ENCODE results near the gene DTNB.
A peak's percentile ranks its signal among the peaks of the same experiment; 100 is the strongest.
"Not testable (repeated sequence)": the region's sequence is repeated elsewhere in the genome, so short reads cannot be mapped to it uniquely, and the experiment has no call there.

DTNB gene

DNA sequence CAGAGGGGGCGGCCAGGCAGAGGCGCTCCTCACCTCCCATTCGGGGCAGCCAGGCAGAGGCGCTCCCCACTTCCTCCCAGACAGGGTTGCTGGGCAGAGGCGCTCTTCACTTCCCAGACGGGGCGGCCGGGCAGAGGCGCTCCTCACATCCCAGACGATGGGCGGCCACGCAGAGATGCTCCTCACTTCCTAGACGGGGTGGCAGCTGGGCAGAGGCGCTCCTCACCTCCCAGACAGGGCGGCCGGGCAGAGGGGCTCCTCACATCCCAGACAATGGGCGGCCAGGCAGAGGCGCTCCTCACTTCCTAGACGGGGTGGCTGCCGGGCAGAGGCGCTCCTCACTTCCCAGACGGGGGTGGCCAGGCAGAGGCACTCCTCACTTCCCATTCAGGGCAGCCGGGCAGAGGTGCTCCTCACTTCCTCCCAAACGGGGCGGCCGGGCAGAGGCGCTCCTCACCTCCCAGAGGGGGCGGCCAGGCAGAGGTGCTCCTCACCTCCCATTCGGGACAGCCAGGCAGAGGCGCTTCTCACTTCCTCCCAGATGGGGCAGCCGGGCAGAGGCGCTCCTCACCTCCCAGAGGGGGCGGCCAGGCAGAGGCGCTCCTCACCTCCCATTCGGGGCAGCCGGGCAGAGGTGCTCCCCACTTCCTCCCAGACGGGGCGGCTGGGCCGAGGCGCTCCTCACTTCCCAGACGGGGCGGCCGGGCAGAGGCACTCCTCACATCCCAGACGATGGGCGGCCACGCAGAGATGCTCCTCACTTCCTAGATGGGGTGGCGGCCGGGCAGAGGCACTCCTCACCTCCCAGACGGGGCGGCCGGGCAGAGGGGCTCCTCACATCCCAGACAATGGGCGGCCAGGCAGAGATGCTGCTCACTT, 137.7 kb downstream of the DTNB start:
- not testable (repeated sequence) for DNase-seq

DNA sequence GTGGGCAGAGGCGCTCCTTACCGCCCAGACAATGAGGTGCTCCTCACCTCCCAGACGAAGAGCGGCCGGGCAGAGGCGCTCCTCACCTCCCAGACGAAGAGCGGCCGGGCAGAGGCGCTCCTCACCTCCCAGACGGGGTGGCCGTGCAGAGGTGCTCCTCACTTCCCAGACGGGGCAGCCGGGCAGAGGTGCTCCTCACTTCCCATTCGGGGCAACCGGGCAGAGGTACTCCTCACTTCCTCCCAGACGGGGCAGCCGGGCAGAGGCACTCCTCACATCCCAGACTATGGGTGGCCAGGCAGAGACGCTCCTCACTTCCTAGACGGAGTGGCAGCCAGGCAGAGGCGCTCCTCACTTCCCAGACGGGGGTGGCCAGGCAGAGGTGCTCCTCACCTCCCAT, 138.4 kb downstream of the DTNB start:
- DNase-seq: not testable (repeated sequence)

DNA sequence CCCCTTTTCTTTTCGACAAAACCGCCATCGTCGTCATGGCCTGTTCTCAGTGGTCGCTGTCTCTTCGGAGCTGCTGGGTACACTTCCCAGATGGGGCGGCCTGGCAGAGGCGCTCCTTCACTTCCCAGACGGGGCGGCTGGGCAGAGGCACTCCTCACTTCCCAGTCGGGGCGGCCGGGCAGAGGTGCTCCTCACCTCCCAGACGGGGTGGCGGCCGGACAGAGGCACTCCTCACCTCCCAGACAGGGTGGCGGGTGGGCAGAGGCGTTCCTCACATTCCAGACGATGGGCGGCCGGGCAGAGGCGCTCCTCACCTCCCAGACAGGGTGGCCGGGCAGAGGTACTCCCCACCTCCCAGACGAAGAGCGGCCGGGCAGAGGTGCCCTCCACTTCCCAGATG, 138.9 kb downstream of the DTNB start:
- no peak for DNase-seq

DNA sequence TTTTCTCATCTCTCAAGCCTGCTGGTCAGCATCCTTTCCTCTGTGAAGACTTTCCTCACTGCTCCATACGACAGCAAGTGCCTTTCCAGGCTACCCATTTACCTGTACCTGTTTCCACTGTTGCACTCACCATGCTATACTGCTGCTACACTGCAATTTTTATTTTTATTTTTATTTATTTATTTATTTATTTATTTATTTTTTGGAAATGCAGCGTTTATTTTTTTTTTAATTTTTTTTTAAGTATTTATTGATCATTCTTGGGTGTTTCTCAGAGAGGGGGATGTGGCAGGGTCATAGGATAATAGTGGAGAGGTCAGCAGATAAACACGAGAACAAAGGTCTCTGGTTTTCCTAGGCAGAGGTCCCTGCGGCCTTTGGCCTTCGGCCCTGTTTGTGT, 139.6 kb downstream of the DTNB start:
- not testable (repeated sequence) for DNase-seq

DNA sequence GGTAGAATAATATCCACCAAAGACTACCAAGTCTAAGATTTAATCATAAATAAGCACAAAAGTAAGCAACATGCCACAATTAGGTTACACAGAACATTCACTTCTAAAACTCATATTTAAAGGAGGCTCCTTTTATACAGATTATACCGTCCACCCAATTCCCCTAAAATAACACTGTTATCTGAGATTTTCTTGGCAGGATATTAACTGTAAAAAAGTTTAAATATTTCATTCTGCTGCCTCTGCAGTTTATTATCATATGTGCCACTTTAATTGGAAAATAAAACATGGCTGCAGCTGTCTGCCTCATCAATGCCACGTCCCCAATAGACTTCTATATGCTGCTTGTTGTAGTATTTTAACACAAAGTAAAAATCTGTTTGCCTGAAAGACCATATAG, 140.9 kb downstream of the DTNB start:
- no peak for DNase-seq

DNA sequence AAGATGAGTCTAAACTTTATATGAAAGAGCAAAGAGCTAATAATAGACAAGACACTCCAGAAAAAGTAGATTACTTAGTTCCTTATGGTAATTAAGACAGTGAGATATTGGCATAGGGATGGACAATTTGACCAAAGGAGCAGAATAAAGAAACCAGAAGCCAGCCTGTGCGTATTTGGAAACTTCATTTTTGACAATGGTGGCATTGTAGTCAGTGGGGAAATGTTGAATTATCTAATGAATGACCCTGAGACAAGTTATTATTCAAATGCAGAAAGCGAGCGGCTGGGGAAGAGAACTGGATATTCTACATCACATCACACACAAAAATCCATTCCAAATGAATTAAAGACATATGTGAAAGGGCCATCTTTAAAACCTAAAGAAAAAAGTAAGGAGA, 144.3 kb downstream of the DTNB start:
- DNase-seq: no peak

DNA sequence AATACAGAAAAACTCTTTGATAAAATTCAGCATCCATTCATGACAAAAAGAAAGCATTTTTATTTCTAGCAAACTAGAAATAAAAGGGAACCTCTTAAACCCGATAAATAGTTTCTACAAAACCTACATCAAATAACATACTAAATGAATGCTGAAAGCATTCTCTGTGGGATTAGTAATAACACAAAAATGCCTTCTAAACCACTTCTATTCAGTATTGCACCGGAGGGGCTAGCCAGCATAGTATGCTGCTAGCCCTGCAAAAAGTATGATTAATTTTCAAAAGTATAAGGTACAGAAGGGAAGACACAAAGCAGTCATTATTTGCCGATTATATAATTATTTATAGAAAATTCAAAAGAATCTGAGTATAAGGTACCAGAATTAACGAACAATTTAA, 145.2 kb downstream of the DTNB start:
- no peak for DNase-seq

DNA sequence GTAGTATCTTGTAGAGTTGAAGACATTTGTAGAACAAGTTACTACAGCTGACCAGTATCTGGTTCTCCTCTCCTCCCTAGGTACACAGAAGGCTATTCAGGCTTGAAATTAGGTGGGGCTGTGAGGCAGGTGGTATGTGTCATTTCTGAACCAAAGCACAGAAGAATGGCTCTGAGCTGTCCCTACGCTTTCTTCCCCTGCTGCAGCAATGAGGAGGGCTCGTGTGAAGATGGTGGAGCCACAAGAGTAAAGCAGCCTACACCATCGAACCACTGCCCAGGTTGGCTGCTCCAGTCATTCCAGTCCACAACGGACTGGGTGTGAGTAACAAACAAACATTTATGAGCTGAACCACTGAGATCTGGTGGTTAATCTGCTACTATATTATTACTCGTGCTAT, 148.9 kb downstream of the DTNB start:
- DNase-seq: no peak

DNA sequence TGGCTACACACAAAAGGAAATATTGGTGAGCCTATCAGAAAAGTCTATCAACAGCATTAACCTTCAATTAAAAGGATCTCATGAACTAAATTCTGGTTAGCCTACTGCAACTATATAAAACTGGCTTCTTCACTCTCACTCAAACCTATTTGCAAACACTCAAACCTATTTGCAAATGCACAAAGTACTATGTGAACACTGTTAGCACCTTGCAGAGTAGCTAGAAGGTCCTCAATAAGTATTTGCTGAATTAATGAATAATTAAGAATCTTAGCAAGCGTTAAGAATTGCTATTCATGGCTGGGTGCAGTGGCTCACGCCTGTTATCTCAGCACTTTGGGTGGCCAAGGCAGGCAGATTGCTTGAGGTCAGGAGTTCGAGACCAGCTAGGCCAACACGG, 150.3 kb downstream of the DTNB start:
- DNase-seq: no peak

DNA sequence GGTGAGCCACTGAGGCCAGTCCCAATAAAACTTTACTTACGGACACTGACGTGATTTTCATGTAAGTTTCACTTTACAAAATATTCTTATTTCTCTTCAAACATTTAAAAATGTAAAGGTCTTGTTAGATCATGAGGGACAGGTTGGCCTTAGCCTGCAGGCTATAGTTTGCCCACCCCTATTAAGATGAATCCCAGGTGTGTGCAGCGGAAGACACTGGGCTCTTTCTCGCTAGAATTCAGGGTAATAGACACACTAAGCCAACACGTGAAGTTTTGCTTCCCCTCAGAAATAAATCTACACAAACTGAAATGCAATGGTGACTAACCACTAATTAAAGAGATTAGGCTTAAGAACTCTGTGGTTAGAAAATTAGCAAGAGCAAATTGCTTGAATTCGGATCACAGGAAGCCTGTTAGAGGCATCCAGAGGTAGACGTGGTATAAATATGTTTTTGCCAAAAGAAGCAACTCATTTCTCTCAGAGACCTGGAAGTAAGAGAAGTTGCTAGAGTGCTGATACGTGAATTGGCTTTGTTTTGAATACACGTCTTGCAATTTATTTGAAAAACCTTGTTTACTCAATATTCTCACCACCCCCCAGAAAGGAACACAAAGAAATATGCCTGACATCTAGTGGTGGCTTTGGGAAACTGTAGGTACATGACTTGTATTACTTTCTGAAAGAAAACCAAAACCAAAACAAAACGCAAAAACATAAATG, 151.6 kb downstream of the DTNB start:
- DNase-seq: peak in 1 of 2 experiments; percentile 21

DNA sequence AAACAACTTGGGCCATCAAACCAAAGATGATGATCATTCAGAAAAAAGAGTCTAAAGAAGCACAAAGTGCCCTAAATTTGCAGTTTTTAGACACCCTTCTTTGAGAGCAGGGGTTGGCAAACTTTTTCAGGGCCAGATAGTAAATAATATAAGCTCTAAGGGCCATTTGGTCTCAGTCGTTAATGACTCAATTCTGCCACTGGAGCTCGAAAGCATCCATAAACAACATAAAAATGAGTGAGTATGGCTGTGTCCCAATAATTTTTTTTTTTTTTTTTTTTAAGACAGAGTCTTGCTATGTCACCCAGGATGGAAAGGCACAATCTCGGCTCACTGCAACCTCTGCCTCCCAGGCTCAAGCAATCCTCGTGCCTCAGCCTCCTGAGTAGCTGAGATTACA, 152.3 kb downstream of the DTNB start:
- no peak for DNase-seq

DNA sequence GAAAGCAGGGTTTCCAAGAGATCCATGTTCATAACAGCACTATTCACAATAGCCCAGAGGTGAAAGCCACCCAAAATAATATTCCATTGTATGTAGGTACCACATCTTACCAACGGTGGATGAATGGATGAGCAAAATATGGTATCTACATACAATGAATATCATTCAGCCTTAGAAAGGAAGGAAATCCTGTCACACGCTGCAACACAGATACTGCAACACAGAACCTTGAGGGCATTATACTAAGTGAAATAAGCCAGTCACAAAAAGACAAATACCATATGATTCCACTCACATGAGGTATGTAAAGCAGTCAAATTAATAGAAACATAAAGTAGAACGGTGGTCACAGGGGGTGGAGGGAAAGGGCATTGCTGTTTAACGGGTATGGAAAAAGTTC, 155.7 kb downstream of the DTNB start:
- DNase-seq: no peak

DNA sequence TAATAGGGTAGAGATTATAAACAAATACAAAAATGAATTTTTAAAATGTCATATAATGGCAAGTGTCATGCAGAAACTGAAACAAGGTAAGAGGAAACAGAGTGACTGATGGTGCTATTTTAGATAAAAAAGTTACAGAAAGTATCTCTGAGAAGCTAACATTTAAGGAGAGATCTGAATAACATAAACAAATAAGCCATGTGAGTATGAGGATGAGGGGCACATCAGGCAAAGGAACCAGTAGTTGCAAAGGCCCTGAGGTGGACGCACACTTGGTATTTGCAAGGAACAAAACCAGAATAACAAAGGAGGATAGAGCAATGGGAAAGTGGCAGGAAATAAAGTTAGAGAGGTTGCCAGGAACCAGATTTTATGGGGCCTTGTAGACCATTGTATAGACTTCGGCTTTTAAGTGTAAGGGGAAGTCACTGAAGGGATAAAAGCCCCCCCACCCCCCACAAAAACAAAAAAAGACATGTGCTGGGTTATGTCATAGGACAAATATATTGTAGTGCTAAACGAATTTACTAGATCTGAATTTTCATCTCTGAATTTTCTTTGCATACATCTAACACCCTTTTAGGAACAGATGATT, 159.2 kb downstream of the DTNB start:
- no peak for DNase-seq

DNA sequence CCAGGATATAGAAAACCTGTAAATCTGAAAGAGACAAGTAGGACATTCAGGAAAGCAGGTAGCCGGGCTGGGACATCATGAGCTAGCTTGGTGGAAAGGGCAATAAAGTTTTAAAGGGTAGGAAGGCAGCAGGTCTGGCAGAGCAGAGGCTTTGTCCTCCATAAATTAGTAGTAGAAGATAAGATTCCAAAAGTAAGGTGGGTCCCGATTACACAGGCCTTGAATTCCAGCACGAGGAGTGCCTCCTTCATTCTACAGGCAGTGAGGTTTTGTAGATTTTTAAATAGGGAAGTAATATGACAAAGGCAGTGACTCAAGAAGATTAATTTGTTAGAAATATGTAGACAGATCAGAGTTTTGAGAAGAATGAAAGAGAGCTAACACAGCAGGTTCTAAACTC, 160.7 kb downstream of the DTNB start:
- DNase-seq: no peak

DNA sequence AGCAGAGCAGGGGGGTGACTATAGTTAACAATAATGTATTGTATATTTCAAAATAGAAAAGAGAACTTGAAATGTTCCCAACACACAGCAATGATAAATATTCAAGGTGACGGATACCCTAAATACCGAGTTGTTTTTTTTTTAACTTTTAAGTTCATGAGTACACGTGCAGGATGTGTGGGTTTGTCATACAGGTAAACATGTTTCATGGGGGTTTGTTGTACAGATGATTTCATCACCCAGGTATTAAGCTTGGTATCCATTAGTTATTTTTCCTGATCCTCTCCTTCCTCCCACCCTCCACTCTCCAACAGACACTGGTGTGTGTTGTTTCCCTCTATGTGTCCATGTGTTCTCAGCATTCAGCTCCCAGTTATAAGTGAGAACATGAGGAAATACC, 167.2 kb downstream of the DTNB start:
- no peak for DNase-seq

DNA sequence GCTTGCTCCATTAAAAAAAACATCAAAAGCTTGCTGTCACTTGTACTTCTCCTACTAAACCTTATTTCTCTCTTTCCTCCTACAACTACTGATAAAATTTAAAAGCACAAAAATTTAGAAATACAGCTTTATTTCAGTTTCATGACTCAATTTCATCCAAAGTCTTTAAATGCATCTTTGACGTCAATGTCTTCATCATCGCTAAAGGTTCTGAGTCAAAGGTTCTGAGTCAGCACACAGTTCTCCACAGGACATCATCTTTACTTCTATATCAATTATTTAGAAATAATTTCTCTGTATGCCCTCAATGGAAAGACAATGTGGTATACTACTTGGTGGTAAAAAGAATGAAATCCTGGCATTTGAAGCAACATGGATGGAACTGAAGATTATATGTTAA, 167.8 kb downstream of the DTNB start:
- no peak for DNase-seq

DNA sequence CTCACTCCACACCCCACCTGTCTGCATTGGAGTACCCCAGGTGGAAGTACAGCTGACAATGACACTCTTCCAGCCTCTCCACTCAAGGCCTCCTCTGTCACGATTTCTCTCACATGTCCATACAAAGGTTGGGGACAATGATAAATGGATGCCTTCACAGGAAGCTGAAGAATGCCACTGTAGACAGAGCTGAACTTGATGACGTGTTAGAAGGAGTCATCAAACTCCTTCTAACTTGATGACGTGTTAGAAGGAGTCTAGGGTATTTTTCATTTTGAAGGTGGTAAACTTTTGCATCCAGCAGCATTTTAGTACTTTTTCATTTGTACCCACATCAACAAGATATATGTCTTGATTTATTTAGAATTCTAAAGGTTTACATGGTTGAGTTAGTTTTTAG, 168.2 kb downstream of the DTNB start:
- DNase-seq: no peak

DNA sequence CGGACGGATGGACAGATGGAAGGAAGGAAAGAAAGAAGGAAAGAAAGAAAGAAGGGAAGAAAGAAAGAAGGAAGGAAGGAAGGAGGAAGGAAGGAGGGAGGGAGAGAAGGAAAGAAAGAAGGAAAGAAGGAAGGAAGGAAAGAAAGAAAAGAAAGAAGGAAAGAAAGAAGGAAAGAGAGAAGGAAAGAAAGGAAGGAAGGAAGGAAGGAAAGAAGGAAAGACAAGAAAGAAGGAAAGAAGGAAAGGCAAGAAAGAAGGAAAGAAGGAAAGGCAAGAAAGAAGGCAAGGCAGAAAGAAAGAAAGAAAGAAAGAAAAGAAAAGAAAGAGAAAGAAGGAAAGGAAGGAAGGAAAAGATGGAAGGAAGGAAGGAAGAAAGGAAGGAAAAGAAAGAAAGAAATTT, 169.1 kb downstream of the DTNB start:
- DNase-seq: no peak

DNA sequence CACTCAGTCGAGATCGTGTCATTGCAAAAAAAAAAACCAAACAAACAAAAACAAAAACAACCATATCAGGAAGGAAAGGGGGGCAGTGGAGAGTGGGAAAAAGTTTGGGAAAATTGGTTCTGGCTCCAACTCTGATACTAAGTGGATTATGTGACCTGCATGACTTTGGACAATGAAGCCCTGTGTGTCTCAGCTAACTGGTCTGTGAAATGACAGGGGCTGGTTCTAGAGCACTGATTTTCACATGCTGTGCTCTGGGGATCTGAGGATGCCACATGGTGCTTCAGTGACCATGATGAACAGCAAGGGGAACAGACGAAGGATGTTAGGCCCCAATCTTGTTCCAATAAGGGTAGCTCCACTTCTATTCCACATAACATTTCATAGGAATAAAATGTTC, 174.2 kb downstream of the DTNB start:
- DNase-seq: no peak

DNA sequence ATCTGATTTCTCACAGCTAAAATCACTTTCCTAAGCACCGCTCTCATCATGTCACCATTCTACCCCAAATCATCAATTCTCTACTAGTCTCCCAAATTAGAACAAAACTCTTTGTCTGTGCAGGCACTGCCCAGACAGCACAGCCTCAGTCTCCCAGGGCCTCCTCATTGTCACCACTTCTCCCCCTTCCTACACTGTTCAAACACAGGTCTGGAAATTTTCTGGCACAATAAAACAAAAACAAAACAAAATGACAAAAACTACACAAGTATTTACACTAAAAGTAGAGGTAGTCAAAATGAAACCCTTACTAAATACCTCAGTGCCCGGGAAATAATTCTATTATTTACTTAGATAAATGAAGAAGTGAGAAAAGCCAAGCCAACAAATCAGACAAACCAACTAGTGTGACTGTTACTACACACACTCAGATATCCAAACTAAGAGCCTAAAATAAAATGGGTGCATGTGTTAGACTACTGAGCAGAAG, 175.4 kb downstream of the DTNB start:
- no peak for DNase-seq

DNA sequence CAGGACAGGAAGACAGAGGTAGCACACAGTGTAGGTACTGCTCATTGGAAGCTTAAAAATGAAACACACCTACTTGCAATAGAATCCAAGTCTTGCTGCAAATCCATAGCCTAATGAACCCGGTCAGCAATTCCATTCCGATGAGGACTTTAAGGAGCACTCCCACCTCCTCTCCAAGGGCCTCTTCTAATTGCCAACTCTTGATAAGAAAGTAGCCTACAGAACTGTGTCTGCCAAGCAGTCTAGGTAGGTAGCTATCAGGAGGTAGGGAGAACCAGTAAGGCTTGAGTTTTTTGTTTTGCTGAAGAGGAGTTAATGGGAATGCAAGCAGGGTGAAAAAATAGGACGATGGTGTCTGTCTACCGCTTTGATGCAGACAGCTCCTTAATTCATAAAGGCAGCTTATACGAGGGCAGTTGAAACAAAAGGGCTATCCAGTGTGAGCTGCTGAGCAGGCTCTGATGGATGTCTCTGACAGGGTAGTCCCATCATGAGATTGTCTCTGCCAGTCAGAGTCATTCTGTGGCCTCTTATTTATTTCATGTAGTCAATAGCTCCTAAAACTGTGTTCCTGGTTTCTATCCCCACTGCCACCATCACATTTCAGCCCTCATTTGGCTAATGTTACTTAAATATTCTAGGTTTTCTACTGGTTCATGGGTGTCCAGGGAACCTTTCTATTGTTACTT, 176.0 kb downstream of the DTNB start:
- DNase-seq: no peak

DNA sequence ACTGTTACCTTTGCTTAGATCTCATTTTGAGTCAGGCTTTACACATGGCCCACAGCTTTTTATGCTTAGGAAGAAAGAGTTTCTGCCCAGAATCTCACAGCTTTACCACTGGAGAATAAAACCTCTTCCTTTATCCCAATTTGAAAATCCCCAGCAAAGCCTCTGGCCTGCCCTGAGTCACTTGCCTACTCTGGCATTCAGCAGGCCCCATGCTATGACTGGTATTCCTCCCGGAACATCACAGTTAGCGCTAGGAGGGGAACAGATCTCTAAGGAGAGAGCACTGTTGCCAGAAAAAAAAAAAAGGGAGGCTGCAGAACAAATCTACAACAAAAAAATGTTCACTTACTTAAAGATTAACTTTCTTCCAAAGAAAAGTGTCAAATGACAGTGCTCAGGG, 178.8 kb downstream of the DTNB start:
- DNase-seq: no peak

DNA sequence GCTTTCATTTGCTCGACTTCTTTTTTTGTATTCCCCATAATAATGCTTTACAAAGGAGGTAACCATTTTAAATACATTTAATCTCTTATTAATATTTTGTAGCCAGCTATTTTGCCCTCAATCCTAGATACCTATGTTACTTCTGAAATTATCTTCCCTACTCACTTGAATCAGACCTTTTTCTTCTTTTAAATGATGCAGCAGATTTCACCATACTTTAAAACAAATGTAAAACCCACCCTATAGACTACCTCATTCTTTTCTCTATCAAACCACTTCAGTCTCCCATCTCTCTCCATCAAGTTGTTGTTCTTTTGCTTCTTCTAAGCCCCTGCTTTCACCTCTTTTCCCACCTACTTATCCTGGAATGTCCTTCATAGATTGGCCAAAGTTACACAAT, 180.2 kb downstream of the DTNB start:
- DNase-seq: no peak
